ENCODE data around the gene ERCC6L.
A peak's percentile ranks its signal among the peaks of the same experiment; 100 is the strongest.
"Not testable (repeated sequence)": the region's sequence is repeated elsewhere in the genome, so short reads cannot be mapped to it uniquely, and the experiment has no call there.

ERCC6L gene

GRCh38 chrX:72247206-72247942 lies 8.5 kb upstream of the ERCC6L start:
- DNase-seq, result no peak

GRCh38 chrX:72245461-72246089 lies 6.7 kb upstream of the ERCC6L start:
- DNase-seq, result peak; percentile 66 to 70

- DNase-seq, result no peak
Measured at GRCh38 chrX:72243472-72243871, 4.6 kb upstream of the ERCC6L start.

- no peak for DNase-seq
Measured at GRCh38 chrX:72240976-72241375, 2.1 kb upstream of the ERCC6L start.

- no peak for DNase-seq
Measured at GRCh38 chrX:72238183-72238582, 644 bp downstream of the ERCC6L start.

GRCh38 chrX:72236841-72237240 lies 2.0 kb downstream of the ERCC6L start:
- DNase-seq, result no peak

- no peak for DNase-seq
Measured at GRCh38 chrX:72230290-72230689, 8.5 kb downstream of the ERCC6L start.

- DNase-seq, result not testable (repeated sequence)
Measured at GRCh38 chrX:72220375-72220774, 18.5 kb downstream of the ERCC6L start.

- DNase-seq, result no peak
Measured at GRCh38 chrX:72216973-72217372, 21.9 kb downstream of the ERCC6L start.

GRCh38 chrX:72208126-72208800 lies 30.6 kb downstream of the ERCC6L start:
- DNase-seq, result no peak

GRCh38 chrX:72207366-72207765 lies 31.5 kb downstream of the ERCC6L start:
- DNase-seq, result no peak

GRCh38 chrX:72205706-72206105 lies 33.1 kb downstream of the ERCC6L start:
- DNase-seq, result no peak

- no peak for DNase-seq
Measured at GRCh38 chrX:72203421-72203820, 35.4 kb downstream of the ERCC6L start.

GRCh38 chrX:72202792-72203401 lies 35.9 kb downstream of the ERCC6L start:
- DNase-seq, result no peak

- DNase-seq, result no peak
Measured at GRCh38 chrX:72201836-72202536, 36.8 kb downstream of the ERCC6L start.

GRCh38 chrX:72182924-72183323 lies 55.9 kb downstream of the ERCC6L start:
- DNase-seq, result no peak

- peak; percentile 86 to 88 for DNase-seq
Measured at GRCh38 chrX:72181178-72182125, 57.4 kb downstream of the ERCC6L start, which contains the start of gene PIN4. TSS of gene PIN4 (plus strand) at chrX:72181757. CDS start at chrX:72181786, 29 bp downstream.

GRCh38 chrX:72180539-72180938 lies 58.3 kb downstream of the ERCC6L start:
- DNase-seq, result no peak

GRCh38 chrX:72176981-72177380 lies 61.8 kb downstream of the ERCC6L start:
- DNase-seq, result no peak

- DNase-seq, result not testable (repeated sequence)
Measured at GRCh38 chrX:72176289-72176688, 62.5 kb downstream of the ERCC6L start.

GRCh38 chrX:72169008-72169728 lies 69.7 kb downstream of the ERCC6L start:
- DNase-seq, result peak in 1 of 2 experiments; percentile 26

All from activated T-cell treated with anti-CD3 and anti-CD28 coated beads, Interleukin-2, amount 50 U/mL, for 48 hours (primary cell).